HEK293T (cell line): ENCODE measurements around the gene NRM.

Experiments used
- CTCF ChIA-PET: fragments of 350-600 bp; formaldehyde crosslinking; extraction: SDS; loops from one replicate; lab custom pipeline; 2021; ENCODE audit warnings: antibody characterized with exemption, inconsistent platforms; lab: Yijun Ruan, JAX
- POLR2A ChIA-PET: fragments of 350-600 bp; formaldehyde crosslinking; extraction: SDS; loops from one replicate; lab custom pipeline; 2020; ENCODE audit warnings: antibody characterized with exemption, inconsistent platforms; lab: Yijun Ruan, JAX
- DNase-seq: peaks from one replicate; pipeline ENCODE4 v3.0.0; 2012; ENCODE audit warnings: mixed read lengths; ENCODE audit errors: extremely low spot score
- ARNT ChIP-seq: fragments of 450-650 bp; IDR thresholded peaks from 2 replicates; pipeline ENCODE4 v1.6.1; 2017; ENCODE audit warnings: mild to moderate bottlenecking
- BHLHE40 ChIP-seq: fragments of 450-650 bp; IDR thresholded peaks from 2 replicates; pipeline ENCODE4 v1.6.1; 2016; ENCODE audit warnings: mild to moderate bottlenecking, moderate library complexity, borderline replicate concordance
- CTBP1 ChIP-seq: fragments of 450-650 bp; IDR thresholded peaks from 2 replicates; pipeline ENCODE4 v1.6.1; 2016; ENCODE audit warnings: borderline replicate concordance
- ELF4 ChIP-seq: fragments of 450-650 bp; IDR thresholded peaks from 2 replicates; pipeline ENCODE4 v1.6.1; 2017; ENCODE audit warnings: antibody characterized with exemption
- FOXA1 ChIP-seq: fragments of 450-650 bp; IDR thresholded peaks from 2 replicates; pipeline ENCODE4 v1.6.1; 2016; ENCODE audit warnings: mild to moderate bottlenecking
- FOXK2 ChIP-seq: fragments of 450-650 bp; IDR thresholded peaks from 2 replicates; pipeline ENCODE4 v1.6.1; 2016; ENCODE audit warnings: mild to moderate bottlenecking
- FOXM1 ChIP-seq: fragments of 450-650 bp; IDR thresholded peaks from 2 replicates; pipeline ENCODE4 v1.6.1; 2017; ENCODE audit warnings: mild to moderate bottlenecking, borderline replicate concordance
- HDGF ChIP-seq: fragments of 450-650 bp; IDR thresholded peaks from 2 replicates; pipeline ENCODE4 v1.6.1; 2017; ENCODE audit warnings: antibody characterized with exemption, borderline replicate concordance
- L3MBTL2 ChIP-seq: fragments of 450-650 bp; conservative IDR thresholded peaks from 2 replicates; pipeline ENCODE4 v1.6.1; 2016; ENCODE audit warnings: mild to moderate bottlenecking
- LEF1 ChIP-seq: fragments of 450-650 bp; IDR thresholded peaks from 2 replicates; pipeline ENCODE4 v1.6.1; 2017; ENCODE audit warnings: mild to moderate bottlenecking, borderline replicate concordance
- NFRKB ChIP-seq: fragments of 450-650 bp; IDR thresholded peaks from 2 replicates; pipeline ENCODE4 v1.6.1; 2016; ENCODE audit warnings: mild to moderate bottlenecking, moderate library complexity
- PKNOX1 ChIP-seq: fragments of 450-650 bp; IDR thresholded peaks from 2 replicates; pipeline ENCODE4 v1.6.1; 2016
- SP1 ChIP-seq: fragments of 450-650 bp; IDR thresholded peaks from 2 replicates; pipeline ENCODE4 v1.6.1; 2017
- SUZ12 ChIP-seq: fragments of 450-650 bp; IDR thresholded peaks from 2 replicates; pipeline ENCODE4 v1.6.1; 2016; ENCODE audit warnings: mild to moderate bottlenecking
- TARDBP ChIP-seq: fragments of 450-650 bp; IDR thresholded peaks from 2 replicates; pipeline ENCODE4 v1.6.1; 2016
- ZNF384 ChIP-seq: fragments of 450-650 bp; IDR thresholded peaks from 2 replicates; pipeline ENCODE4 v1.6.1; 2016

The NRM gene

GRCh38 chr6:30646450-30647241, 44.1 kb downstream of the NRM start, which contains the start of gene C6orf136:
TSS of gene C6orf136 (plus strand) at chr6:30647133. CDS start at chr6:30647232, 99 bp downstream.
- ChIA-PET CTCF (interaction anchor here (1.1 kb wide), 1 partner anchor 33 kb away, joined by 4 read pairs; no protein-coding TSS in a partner anchor), POLR2A (interaction anchor here (0.5 to 1.6 kb wide), 3 partner anchors 29 to 55 kb away, joined by 3 read pairs; partner anchors contain the start of gene MRPS18B)
- DNase-seq: peak; percentile 97
- TF ChIP-seq FOXA1 (no peak), SP1 (no peak), ELF4 (no peak), CTBP1 (no peak), FOXK2 (no peak), TARDBP (no peak), BHLHE40 (no peak), SUZ12 (no peak)

GRCh38 chr6:30645989-30646388, 44.8 kb downstream of the NRM start:
- TF ChIP-seq NFRKB (no peak), FOXK2 (no peak), SP1 (no peak), ELF4 (no peak), SUZ12 (no peak), TARDBP (no peak), FOXM1 (no peak), ARNT (no peak), FOXA1 (no peak), CTBP1 (no peak)
- DNase-seq: no peak
- POLR2A ChIA-PET: interaction anchor here (0.6 to 1.6 kb wide), 3 partner anchors 28 to 55 kb away, joined by 3 read pairs; partner anchors contain the start of gene MRPS18B
- CTCF ChIA-PET: interaction anchor here (1.1 kb wide), 1 partner anchor 33 kb away, joined by 4 read pairs; no protein-coding TSS in a partner anchor

- ChIA-PET CTCF (no interaction called here), POLR2A (interaction anchor here (1.1 to 1.6 kb wide), 2 partner anchors 30 to 32 kb away, joined by 4 to 5 read pairs; no protein-coding TSS in a partner anchor)
- TF ChIP-seq ARNT (no peak), TARDBP (no peak), SUZ12 (no peak), FOXM1 (no peak), PKNOX1 (no peak), ELF4 (no peak), L3MBTL2 (no peak), BHLHE40 (no peak), HDGF (no peak), FOXA1 (no peak), LEF1 (no peak)
- no peak for DNase-seq
These were observed 46.0 kb downstream of the NRM start for GRCh38 chr6:30644769-30645168.

- TF ChIP-seq L3MBTL2: no peak
- no peak for TF ChIP-seq FOXM1
- TF ChIP-seq NFRKB: no peak
- TF ChIP-seq ARNT: no peak
- no peak for TF ChIP-seq BHLHE40
- no peak for TF ChIP-seq SP1
- TF ChIP-seq HDGF: no peak
- TF ChIP-seq FOXA1: no peak
- no peak for TF ChIP-seq ZNF384
- no peak for TF ChIP-seq CTBP1
- TF ChIP-seq PKNOX1: no peak
- TF ChIP-seq SUZ12: no peak
- no peak for TF ChIP-seq TARDBP
- no peak for TF ChIP-seq FOXK2
- ChIA-PET POLR2A (interaction anchor here (0.9 to 1.6 kb wide), 4 partner anchors 26 to 30 kb away, joined by 3 to 5 read pairs (median 4); partner anchors contain the start of genes MRPS18B and PPP1R10), CTCF (no interaction called here)
- DNase-seq: no peak
These were observed 47.1 kb downstream of the NRM start for GRCh38 chr6:30643656-30644055.

- no peak for DNase-seq
- TF ChIP-seq NFRKB (no peak), L3MBTL2 (no peak), FOXA1 (no peak), BHLHE40 (no peak), ARNT (no peak), FOXK2 (no peak)
- POLR2A ChIA-PET: interaction anchor here (1.1 kb wide), 1 partner anchor 16 kb away, joined by 4 read pairs; no protein-coding TSS in a partner anchor
- CTCF ChIA-PET: no interaction called here
These were observed 49.7 kb downstream of the NRM start for GRCh38 chr6:30641048-30641447.

- no peak for DNase-seq
- TF ChIP-seq HDGF: no peak
- no peak for TF ChIP-seq SUZ12
- no peak for TF ChIP-seq NFRKB
- no peak for TF ChIP-seq FOXK2
- no peak for TF ChIP-seq PKNOX1
- ChIA-PET CTCF (no interaction called here), POLR2A (interaction anchor here (1.1 kb wide), 1 partner anchor 15 kb away, joined by 4 read pairs; no protein-coding TSS in a partner anchor)
These were observed 50.3 kb downstream of the NRM start for GRCh38 chr6:30640481-30640880.
